GM18861 (cell line): Measurements from ENCODE around the gene PRKCB.

Experiments
- ATAC-seq: cut with Tn5 transposase; IDR thresholded peaks from one replicate; pipeline ENCODE4 v1.9.1; 2021; ENCODE audit not compliant: unreplicated experiment

Gene PRKCB

DNA sequence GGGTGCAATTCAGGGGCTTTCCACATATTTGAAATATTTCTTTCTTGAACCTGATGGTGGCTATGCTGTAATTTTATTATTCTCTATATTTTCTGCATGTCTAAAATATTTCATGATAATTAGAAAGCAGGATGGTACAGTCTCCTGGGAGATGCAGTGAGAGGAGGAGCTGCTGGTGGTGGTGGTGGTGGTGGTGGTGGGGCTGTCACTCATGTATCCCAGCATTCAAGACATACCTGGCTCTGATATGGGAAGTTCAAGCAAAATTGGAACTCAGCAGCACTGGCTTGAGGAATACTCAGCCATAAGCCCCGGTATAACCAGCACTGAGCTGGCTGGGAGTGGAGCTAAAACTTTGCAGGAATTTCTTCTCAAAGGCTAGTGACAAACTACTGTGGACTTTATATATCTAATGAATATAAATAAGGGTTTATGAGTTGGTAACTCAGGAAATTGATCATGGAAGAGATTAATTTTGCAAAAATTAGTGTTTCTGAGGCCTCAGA lies 200.3 kb downstream of the PRKCB start:
- ATAC-seq: no peak

DNA sequence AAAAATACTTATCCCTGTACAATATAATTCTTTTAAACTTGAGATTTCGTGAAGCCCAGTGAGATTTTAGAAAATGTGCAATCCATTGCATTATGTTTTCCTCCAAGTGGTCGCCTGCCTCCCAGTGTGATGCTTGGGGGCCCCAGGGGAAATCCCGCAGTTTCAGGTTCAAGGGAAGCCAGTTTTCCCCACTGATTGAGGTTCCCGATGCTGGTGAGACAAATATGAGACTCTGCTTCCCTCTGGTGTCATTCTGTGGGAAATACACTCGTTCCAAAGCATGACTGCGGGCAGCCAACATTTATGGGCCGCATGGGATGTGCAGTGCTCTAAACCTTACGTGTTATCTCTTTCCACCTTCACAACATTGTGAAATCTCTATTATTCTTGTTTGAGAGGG lies 200.8 kb downstream of the PRKCB start:
- no peak for ATAC-seq

DNA sequence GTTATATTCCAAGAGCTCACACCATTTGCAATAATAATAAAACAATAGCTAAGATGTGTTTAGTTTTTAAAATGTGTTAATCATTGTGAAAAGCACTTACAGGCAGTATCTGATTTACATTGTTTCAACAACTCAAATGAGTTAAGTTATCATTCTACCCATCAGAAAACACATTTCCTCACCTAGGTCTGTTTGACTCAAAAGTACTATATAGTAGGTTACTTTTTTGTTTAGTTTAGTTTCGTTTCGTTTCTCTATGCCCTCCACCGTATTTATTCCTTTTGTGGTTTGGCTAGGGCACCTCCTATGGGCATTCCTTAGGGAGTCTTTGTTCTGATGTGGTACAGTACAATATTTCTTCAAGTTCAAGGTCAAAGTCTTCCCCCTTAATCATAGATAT lies 201.6 kb downstream of the PRKCB start:
- ATAC-seq: no peak

DNA sequence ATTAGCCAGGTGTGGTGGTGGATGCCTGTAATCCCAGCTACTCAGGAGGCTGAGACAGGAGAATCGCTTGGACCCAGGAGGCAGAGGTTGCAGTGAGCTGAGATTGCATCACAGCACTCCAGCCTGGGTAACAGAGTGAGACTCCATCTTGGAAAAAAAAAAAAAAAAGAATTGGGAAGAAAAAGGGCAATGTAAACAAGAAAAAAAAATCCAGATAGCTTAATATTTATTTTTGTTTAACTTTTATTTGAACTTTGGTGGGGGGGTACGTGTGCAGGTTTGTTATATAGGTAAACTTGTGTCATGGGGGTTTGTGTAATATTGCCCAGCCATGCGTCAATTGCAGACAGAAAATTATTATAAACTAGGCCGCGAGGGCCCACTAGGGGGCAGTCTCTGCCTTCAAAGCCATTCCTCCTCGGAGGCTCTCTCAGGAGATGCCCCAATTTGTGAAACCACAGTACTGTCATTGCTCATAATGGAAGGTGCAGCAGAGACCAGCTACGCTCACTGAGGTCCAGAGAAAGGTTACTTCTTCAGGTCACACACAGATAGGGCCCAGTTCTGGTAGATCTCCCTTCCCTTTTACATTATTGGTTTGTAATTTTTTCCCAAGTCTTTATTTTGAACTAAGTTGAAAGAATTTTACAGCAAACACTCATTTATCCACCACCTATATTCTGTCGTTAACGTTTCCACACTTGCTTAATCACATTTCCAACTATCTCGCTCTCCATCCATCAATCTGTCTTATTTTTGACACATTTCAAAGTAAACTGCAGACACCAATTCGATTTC lies 206.2 kb downstream of the PRKCB start:
- ATAC-seq: peak; percentile 51

DNA sequence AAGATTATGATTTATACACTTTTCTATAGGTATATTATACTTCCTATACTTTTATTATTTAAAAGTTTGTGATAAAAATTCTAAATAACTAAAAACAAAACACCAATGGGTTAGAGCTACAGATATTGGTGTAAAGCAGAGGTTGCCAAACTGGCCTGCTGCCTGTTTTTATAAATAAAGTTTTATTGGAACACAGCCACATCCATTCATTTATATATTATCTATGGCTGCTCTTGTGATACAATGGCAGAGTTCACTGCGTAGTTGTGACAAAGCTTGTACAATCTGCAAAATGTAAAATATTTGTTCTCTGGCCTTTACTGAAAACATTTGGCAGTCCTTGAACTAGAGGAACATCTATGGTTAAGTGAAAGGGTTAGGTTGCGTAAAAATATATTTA lies 208.7 kb downstream of the PRKCB start:
- ATAC-seq: no peak

DNA sequence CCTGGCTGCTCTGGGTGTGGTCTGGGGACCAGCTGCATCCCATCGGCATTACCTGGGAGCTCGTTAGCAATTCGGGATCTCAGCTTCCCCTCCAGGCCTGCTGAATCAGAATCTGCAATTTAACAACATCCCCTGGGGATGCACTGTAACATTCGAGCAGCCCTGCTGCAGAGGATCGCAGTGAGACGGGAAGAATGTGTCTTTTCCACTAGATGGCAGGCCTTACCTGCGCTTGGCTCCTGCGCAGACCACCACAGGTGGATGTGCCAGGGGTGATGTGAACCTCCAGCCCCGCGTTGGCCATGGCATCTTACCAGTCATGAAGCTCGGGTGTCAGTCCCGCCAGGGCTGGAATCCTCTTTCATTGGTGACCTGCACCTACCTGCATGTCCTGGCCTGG lies 209.9 kb downstream of the PRKCB start:
- ATAC-seq: no peak

DNA sequence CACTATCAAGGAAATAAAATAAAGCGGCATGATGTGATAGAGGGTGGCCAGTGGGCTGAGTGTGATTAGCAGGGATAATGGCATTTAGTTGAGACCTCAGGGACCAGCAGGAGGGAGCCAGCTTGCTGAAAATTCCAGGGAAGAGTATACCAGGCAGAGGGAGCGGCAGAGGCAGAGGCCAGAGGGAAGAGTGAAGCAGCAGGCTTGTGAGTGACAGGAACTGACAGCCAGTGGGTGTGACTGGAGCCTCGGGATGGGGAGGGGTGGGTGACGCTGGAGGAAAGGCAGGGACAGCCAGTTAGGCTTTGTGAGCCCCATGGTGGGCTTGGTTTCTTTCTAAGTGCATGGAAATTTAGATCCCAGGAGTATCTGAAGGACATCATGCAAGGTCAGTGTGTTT lies 210.7 kb downstream of the PRKCB start:
- no peak for ATAC-seq

DNA sequence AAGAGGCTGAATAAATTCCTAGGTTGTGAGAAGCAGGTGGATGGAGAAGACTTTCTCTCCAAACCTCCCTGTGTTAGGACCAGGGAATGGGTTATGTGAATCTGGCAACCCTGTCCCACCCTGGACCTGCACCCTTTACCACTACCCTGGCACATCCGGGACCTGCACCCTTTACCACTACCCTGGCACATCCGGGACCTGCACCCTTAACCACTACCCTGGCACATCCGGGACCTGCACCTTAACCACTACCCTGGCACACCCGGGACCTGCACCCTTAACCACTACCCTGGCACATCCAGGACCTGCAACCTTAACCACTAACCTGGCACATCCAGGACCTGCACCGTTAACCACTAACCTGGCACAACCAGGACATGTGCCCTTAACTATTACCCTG lies 213.3 kb downstream of the PRKCB start:
- no peak for ATAC-seq

DNA sequence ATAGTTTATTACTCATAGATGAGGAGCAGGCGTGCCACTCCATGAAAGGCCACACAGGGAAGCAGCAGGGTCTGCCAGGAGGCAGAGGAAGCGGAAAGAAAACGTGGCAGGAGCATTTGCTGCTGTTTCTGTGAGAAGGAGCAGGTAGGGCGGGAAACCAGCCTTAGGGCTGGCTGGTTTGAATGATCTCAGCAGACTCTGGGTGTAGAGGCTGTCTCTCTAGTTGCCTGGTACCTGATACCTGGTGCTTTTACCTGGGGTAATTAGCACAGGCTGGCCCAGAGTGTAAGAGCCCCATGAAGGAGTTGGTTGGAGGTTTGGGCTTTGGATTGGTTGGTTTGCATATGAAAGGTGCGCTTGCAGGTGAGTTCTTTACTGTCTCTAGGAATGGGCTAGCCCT lies 215.3 kb downstream of the PRKCB start:
- ATAC-seq: no peak

DNA sequence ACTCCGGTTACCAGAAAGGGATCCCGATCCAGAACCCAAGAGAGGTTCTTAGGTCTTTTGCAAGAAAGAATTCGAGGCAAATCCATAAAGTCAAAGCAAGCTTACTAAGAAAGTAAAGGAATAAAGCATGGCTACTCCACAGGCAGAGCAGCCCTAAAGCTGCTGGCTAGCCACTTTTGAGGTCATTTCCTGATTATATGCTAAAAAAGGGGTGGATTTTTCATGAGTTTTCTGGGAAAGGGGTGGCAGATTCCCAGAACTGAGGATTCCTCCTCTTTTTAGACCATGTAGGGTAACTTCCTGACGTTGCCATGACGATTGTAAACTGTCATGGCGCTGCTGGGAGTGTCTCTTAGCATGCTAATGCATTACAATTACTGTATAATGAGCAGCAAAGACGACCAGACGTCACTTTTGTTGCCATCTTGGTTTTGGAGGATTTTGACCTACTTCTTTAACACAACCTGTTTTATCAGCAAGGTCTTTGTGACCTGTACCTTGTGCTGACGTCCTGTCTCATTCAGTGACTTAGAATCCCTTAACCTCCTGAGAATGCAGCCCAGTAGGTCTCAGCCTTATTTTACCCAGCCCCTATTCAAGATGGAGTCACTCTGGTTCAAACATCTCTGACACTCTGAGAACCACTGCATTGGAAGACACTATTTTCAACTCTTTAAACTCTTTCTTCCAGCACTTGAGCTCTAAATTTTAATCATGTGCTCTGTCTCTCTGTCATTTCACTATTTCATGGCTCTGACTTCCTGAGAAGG lies 216.7 kb downstream of the PRKCB start:
- no peak for ATAC-seq

DNA sequence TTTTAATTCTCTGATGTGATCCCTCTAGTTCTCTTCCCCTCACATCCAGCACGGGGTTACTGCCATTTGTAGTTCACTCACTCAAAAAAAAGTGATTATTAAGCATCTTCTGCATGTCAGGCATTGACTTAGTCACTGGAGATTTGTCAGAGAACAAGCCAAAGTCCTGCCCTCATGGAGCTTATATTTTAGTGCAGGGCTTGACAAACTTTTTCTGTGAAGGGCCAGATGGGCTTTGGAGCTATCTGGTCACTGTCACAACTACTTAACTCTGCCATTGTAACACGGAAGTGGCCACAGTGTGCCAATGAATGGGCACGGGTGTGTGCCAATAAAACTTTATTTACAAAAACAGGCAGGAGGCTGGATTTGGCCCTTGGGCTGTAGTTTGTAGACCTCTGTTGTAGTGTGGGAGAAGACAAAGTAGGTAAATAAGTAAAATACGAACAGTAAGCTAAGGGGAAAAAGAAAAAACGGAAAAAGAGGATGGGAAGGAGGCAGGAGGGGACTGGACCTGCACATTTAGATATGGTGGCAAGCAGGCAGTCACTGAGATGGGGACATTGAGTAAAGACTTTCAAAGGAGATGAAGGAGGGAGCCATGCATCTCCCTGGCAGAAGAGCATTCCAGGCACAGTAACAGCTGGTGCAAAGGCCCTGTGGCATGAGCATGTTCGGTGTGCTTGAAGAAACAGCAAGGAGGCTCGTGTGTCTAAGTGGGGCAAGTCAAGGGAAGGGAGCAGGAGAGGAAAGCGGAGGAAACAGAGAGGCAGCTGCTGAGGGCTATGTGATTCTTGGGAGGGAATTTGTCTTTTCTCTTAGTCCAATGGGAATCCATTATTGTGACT lies 217.5 kb downstream of the PRKCB start:
- no peak for ATAC-seq

DNA sequence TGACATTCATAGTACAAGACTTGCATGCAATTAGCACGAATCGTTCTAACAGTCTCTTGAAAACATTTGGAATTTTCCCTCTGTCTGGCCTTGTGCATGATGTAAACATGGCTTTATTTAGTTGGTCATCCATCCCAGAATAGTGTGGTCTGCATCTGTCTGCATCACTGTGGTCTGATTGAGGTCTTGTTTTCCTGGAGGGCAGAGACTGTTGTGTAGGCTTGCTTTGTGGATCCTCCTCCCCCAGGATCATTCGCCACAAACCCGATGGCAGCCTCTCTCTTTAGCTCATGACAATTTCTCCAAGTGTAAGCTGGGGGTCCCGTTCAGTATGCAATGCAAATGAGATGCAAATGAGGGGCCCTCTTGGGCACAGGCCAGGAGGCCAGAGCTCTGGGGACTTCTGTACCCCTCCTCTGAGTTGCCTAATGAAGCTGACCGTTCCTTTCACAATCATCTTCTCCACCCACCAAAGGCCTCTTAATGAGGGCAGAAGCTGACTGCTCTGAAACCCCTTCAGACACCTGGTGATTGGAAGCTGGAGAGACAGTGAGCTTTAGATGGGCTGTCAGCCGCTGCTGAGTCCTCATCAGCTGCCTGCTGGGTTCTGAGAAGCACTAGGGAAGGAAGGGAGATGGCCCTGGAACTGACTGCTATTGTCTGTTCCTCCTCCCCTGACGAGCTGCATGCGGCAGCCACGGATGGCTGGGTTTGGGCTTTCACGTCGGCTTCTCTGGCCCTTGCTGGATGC lies 219.1 kb downstream of the PRKCB start:
- no peak for ATAC-seq

DNA sequence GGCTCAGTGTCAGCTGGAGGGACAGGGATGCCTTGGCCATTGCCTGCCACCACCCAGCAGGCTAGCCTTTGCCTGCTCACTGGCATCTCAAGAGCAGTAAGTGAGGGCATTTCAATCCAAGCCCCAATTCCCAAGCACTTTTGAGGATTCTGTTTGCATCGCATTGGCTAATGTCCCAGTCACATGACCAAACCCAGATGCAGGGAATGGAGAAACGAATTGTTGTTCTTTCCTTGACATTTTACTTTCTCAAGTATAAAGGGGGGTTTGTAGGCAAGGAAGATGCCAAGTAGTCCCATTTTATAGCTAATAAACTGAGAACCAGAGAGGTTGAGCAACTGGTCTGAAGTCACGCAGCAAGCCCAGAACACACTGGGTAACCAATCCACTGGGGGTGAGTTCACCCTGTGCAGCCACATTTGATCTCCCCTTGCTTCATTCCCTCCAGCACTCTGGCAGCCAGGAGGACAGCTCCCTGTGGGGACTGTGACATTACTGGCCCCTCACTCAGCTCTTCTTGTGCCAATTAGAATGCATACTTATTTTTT lies 226.6 kb downstream of the PRKCB start:
- no peak for ATAC-seq

DNA sequence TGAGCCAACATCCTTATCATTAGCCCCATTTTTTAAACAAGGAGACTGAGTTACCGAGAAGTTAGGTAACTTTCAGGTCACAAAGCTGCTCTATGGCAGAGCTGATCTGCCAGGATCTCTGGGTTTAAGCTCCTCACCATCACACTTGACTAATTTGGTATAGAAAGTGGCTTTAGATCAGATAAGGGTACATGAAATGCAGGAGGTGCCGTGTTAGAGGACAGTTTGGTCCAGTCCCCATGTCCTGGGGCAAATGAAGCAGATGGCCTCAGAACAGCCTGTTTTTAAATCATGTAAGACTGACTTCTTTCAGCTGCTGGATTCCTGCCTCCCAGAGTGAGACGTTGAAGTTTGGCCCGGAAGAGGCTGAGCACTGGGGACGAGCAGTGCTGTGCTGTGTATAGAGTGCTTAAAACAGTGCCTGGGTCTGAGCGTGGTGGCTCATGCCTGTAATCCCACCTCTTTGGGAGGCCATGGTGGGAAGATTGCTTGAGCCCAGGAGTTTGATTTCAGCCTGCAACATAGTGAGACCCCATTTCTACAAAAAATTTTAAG lies 233.3 kb downstream of the PRKCB start:
- no peak for ATAC-seq

DNA sequence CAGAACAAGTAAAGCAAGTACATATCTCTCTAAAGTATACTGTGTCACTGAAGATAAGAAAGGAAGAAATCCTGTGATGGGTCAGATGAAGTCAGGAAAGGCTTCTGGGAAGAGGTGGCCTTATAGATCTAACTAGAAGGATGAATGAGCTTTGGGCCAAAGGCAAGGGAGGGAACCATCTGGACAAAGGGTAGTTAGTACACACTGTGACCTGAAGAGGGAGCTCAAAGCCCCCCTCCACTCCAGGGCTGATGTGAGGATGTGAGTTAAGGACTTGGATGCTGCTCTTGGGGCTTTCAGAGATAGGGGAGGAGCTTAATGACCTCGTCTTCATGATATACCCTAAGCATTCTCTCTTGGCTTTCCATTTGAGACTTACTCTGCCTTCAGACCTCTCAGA lies 235.1 kb downstream of the PRKCB start:
- no peak for ATAC-seq

DNA sequence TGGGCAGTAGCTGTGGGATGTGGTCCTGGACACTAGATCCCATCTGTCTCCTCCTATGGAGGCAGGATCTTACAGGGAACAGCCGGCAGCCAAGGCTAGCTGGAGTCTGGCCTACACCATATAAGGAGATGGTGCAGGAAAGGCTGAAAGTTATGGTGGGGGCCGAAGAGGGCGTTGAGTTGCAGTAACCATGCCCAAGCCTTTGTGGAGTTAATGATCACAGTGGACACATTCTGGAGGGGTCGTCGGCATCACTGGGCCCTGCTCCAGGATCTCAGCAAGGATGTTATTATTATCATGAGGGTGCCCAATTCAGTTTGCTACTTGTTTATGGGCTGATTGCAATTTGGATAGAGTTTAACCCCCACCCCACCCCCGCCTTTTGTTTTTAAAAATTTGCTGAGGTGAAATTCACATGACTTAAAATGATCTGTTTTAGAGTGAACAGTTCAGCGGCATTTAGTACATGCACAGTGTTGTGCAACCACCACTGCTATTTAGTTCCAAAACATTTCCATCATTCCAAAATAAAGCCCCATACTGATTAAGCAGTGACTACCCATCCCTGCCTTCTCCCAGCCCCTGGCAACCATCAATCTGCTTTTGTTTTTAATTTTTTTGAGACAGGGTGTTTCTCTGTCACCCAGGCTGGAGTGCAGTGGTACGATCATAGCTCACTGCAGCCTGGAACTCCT lies 236.0 kb downstream of the PRKCB start:
- ATAC-seq: no peak

DNA sequence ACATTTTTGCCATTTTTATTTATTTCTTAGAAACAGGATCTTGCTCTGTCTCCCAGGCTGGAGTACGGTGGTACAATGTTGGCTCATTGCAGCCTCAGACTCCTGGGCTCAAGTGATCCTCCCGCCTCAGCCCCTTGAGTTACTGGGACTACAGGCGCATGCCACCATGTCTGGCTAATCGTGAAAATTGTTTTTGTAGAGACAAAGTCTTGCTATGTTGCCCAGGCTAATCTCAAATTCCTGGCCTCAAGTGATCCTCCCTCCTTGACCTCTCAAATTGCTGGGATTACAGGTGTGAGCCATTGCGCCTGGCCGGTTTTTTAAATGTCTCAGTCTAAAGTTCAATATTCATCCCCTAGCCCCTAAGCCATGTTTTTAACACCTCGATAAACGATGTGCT lies 237.5 kb downstream of the PRKCB start:
- no peak for ATAC-seq

DNA sequence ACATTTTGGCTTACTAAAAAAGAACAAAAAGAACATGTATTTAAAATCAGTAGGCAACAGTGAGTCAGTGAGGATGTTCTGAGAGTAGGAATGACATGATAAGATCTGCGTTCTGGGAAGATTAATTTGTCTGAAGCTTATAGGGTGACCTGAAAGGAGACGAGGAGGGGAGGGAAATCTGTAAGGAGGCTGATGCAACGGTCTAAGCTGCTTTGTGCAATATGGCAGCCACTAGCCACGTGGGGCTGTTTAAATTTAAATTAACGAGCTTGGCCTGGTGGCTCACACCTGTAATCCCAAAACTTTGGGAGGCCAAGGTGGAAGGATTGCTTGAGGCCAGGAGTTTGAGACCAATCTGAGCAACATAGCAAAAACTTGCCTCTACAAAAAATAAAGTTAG lies 238.8 kb downstream of the PRKCB start:
- ATAC-seq: no peak

DNA sequence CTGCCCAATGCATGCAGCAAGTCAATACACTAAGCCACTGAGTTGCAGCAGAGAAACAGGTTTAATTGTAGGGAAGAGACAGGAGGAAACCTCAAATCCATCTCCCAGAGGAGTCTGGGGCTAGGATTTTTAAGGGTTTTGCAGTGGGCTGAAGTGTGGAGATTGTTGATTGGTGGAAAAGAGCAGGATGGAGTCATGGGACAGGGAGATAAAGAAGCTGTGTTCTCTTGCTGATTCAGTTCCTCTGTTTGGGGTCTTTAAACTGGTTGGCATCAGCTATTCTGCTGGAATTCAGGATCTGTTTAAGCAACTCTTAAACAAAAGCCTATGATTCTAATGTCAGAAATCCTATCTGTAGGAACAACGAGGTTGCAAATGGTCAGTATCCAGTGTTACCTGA lies 239.5 kb downstream of the PRKCB start:
- ATAC-seq: no peak
